ENCODE measurements around the gene GPI.

The GPI gene

DNA sequence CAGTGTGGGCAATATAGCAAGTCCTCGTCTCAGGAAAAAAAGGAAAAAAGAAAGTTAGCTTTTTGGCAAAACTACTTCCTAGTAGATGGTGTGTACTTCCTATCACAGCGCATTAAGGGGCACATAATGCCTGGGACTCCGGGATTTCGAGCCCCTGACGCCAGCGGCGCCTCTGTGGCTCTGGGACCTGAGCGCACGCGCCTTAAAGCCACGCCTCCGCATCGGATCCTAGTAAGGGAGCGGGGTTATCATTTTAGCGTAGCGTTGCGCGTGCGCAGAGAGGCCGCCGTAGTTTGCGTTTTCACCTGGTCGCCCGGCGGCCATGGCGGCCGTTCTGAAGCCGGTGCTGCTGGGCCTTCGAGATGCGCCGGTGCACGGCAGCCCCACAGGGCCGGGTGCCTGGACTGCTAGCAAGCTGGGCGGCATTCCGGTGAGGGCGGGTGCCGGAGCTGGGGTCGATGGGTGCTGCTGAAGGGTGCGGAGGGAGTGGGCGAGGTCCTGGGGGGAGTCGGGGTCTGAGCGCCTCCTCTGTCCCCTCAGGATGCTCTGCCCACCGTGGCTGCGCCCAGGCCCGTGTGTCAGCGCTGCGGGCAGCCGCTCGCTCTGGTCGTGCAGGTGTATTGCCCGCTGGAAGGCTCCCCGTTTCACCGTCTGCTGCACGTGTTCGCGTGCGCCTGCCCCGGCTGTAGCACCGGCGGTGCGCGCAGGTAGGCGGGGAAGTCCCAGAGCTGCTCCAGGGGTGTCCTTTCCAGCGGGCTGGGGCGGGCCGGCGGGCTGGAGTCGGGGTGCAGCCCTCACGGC lies 39.3 kb downstream of the GPI start, which contains the start of gene PDCD2L:
Gene PDCD2L, plus strand, starts transcription at position 291 of the 801 bp plus-strand sequence. Its CDS starts 32 bp downstream, at position 323.
- DNase-seq (ENCODE audit: low spot score) = peak; percentile 93

DNA sequence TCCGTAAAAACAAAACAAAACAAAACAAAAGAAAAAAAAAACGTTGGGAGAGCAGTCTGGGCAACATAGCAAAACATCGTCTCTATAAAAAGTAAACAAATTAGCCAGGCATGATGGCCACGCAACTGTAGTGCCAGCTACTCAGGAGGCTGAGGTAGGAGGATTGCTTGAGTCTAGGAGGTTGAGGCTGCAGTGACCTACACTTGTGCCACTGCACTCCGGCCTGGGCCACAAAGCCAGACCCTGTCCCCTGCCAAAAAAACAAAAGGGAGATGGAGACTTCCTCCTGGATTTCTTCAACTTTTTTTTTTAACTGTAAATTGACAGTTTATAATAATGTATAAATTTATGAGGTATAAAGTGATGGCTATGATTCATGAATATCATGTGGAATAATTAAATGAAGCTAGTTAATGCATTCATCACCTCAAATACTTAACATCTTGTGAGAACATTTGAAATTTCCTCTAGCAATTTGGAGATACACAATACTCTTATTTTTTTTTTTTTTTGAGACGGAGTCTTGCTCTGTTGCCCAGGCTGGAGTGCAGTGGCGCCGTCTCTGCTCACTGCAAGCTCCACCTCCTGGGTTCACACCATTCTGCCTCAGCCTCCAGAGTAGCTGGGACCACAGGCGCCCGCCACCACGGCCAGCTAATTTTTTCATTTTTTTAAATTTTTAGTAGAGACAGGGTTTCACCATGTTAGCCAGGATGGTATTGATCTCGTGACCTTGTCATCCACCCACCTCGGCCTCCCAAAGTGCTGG lies 41.1 kb downstream of the GPI start:
- DNase-seq (ENCODE audit: low spot score) = no peak

DNA sequence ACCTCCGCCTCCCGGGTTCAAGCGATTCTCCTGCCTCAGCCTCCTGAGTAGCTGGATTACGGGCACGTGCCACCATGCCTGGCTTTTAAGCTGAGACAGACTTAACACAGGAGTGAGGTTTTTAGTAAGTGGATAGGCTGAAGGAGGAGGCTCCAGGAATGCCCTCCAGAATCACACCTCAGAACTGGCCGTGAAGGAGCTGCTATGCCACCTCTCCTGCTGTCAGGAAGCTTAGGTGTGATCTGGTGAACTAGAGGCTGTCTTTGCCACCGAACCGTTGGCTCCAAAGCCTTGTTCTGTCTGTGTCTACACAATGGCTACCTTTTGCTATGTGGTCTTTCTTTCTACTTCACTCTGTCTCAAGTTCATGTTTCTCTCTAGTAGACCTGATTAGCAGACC lies 43.4 kb downstream of the GPI start:
- DNase-seq (ENCODE audit: low spot score) = no peak

DNA sequence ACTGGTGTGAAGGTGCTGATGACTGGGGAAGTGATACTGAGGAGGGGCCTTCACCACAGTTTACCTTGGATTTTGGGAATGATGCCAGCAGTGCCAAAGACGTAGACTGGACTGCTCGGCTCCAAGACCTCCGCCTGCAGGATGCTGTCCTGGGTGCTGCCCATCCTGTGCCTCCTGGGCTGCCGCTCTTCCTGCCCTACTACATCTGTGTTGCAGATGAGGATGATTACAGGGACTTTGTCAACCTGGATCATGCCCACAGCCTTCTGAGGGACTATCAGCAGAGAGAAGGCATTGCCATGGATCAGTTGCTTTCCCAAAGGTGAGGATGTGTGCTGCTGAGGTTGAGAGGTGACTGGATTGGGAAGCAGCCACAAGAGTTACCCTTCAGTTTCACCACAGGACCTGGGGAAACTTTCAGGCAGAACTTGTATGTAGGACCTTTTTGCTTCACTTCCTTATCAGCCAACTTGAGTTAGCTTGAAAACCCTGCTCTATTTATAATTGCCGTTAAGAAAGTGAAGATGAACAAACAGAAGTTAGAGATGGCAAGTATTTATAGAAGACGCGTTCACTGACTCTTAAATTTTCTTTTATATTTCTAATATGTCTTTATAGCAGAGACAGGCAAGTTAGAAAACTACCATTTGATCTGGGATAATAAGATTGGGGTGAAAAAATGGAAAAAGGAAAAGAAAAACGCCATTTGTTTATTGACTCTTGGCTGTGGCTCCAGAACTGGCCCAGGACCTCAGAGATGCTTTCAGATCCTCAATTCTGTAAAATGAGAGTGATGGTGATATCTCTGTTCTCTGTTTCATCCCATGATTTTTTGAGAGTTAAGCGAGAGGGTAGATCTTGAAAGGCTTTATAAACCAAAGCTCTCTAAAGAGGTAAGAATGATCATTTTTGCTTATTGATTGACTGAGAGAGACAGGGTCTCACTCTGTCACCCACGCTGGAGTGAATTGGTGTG lies 44.5 kb downstream of the GPI start:
- DNase-seq (ENCODE audit: low spot score) = no peak

DNA sequence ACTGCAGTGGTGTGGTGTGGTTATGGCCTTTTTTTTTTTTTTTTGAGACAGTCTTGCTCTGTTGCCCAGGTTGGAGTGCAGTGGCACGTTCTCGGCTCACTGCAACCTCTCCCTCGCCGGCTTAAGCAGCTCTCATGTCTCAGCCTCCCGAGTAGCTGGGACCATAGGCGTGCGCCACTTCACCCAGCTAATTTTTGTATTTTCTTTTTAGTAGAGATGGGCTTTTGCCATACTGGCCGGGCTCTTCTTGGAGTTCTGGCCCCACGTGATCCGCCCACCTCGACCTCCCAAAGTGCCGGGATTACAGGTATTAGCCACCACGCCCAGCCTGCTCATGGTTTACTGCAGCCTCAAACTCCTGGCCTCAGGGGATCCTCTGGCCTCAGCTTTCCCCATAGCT lies 46.2 kb downstream of the GPI start:
- no peak for DNase-seq (ENCODE audit: low spot score)

DNA sequence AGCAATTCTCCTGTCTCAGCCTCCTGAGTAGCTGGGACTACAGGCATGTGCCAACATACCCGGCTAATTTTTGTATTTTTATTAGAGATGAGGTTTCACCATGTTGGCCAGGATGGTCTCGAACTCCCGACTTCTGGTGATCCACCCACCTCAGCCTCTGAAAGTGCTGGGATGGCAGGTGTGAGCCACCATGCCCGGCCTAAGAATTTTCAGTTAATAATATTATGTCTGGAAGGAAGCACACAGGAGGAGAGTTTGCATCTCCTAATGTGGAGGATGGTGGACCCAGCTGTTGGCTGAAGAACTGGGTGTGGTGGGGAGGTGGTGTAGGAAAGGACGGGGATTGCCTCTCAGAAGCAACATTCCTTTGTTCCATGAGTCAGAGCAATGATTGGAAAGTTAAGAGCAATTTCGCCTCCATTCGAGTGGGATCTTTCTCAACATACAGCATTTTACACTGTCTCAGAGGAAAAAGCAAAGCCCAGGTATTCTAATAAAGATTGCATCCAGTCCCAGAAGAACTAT lies 51.1 kb downstream of the GPI start:
- DNase-seq (ENCODE audit: low spot score) = no peak

DNA sequence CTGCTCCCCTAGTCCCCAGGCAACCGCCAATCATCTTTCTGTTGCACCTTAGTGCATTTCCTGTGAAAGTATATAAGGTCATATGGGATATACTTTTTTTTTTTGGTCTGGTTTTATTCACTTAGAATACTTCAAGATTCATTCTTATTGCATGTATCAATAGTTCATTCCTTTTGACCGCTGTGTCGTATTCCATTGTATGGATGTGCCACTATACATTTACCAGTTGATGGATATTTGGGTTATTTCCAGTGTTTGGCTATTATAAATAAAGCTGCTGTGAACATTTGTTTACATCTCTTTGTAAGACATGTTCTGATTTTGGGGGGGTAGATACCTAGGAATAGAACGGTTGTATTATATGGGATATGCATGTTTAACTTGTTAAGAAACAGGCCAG lies 53.3 kb downstream of the GPI start:
- DNase-seq (ENCODE audit: low spot score) = no peak

DNA sequence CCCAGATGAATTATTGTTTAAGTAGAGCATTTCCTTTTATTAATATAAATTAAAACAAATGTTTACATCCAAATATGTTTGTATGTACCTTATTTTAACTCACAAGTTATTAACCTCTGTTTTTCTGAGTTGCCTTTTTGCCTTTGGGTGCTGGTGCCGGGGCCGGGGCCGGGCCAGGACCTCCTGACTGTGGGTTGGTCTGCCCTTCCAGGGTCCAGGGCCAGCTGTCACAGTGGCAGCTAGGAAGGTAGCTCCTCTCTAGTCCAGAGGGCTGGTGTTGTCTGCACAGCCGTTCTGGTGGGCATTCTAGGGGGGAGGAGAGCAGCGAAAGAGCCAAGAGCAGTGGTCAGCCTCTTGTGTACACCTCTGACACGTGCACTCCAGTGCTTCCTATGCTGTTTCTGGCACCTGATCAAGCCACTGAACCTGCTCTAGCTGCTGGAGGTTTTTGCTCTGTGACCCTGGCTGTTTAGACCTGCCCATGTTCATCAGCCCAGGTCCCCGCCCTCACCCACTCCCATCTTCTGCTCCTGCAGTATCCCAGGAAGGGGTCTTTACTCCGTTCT lies 61.2 kb downstream of the GPI start:
- no peak for DNase-seq (ENCODE audit: low spot score)

DNA sequence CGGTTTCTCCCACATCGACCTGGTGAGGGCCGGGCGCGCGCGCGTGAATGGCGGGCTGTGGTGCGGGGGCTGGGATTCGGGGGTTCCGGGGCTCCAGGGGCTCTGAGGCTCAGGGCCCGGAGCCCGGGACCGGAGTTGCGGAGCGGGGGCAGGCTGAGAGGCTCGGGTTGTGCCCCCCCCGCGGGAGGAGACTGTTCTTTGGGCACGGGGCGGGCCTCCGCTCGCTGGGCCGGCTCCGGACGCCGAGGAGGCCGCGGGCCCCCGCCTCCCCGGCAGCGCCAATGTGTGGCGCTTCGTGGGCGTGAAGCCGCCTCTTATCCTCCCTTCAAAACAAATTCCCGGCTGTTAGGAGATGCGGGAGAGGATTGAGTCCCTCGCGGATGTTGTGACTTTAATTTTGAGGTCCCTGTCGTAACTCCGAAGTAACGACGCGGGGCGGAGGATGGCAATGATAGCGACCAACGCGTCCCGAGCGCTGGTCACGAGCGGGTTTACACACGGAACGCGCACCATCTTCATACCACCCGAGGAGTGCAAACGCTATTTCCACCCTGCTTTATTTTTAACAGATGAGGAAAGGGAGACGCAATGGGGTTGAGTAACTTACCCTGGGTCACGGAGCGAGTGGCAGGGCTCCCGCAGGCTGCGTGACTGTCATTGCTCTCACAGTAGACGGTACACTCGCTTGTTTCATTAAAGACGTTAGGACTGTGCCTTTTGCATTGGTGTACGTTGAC lies 63.7 kb downstream of the GPI start:
- no peak for DNase-seq (ENCODE audit: low spot score)

DNA sequence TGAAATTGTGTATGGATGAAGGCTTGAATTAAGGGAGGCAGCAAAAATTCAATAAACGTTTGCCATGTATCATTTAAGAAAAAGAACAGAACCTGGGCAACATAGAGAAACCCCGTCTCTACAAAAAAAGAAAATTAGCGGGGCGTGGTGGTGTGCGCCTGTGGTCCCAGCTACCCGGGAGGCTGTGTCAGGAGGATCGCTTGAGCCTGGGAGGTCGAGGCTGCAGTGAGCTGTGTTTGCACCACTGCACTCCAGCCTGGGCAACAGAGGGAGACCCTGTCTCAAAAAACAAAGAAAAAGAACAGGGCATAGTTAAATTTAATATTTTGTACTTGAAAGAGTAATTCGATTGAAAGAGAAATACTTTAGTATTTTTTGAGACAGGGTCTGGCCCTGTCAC lies 64.6 kb downstream of the GPI start:
- DNase-seq (ENCODE audit: low spot score) = no peak

DNA sequence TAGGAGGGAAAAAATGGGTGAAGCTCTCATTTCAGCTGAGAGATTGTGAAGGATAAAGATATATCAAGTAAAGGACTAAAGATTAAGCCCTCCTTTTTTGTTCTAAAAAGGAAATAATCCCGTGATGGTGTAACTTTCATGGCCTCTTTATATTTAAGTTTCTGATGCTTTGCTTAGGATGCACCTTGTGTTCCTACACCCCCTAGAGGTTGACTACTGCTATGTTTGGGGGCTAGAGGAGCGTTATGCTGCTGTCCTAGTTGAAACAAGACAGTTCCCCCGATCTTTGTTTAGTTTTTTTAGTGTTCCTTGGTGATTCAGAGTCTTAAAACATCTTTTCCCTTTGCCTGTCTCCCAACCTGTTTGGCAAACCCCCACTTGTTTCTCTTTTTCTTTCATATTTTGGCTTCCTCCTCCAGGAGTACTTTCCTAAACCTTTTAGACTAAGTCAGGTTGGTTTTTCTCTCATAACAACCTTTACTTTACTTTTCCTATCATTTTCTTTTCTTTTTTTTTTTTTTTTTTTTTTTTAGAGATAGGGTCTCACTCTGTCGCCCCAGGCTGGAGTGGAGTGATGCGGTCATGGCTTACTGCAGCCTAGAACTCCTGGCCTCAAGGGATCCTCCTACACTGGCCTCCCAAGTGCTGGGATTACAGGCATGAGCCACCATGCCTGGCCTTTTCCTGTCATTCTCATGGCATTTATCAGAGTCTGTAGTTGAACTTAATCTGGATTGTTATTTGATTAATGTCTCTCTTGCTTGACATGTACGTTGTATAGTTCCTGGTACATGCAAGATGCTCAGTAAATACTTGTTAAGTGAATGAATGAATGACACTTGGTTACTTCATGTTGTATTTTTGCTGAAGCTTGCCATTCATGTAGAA lies 66.0 kb downstream of the GPI start:
- no peak for DNase-seq (ENCODE audit: low spot score)

DNA sequence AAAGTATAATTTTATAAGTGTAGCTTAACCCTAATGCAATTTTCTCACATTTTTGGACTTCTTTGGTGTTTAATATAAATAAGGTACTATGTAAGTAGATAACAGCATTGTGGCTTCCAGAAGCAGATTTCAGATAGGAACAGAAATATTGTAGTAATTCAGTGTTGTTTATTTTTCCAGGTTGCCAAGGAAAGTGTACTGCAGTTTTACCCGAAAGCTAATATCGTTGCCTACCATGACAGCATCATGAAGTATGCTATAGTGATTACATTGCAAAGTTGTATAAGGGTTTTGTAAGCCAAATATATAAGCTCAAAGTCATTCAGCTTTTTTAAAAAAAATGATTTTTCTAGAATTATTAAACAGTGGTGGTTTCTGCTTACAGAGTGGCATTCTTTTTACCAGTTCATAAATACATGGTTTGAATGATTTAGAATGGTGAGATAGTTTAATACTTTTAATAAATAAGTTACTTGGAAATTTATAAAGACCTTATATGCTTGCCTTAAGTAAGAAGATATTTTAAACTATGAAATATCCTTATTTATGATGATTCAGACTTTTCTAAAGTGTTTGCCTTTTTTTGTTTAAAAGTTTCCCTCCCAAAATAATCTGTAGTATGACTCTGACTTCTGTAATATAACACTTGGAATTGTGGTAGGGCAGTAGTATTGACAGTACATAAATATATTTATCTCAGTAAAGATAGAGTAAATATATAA lies 66.8 kb downstream of the GPI start:
- no peak for DNase-seq (ENCODE audit: low spot score)

DNA sequence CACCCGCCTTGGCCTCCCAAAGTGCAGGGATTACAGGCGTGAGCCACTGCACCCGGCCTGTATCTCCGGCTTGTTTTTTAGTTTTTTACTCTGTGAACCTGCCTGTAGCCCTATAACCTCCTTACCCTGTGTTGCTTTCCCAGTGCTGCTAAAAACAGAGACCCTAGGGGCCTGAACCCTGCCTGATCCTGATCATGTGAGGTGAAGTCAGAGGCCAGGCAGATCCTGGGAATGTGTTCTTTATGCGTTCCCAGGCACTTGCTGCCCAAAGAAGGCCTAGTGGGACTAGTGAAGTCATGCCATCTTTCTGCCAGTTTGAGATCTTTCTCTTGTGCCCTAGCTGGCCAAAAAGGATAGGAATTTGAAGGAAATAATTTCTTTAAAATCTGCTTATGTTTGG lies 67.8 kb downstream of the GPI start:
- no peak for DNase-seq (ENCODE audit: low spot score)

DNA sequence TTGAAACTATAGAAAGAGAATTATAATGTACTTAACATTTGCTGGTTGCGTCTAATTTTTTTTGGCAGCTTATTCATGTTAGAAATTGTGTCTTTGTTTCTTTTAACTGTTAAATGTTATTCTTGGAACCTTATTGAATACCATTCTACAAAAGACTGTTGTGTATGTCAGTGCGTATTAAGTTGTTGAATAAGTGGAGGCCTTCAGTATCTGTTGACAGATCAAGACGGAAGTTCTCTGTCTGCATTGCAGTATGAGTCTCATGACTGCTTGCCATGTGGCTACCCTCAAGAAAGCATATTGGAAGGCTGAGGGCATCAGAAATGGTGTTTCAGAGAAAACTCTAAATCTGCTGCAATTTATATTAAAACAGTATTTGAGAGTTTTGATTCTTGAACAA lies 71.7 kb downstream of the GPI start:
- DNase-seq (ENCODE audit: low spot score) = no peak

DNA sequence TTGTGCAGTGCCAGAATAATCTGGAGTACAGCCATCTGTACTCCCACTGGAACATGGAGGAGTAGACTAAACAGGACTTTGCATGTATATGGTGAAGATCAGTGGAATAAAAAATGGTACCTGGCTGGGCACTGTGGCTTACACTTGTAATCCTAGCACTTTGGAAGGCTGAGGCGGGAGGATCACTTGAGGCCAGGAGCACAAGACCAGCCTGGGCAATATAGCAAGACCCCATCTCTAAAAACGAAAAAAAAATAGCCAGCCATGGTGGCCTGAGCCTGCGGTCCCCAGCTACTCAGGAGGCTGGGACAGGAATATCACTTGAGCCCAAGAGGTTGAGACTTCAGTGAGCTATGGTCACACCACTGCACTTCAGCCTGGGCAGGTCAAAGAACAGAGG lies 83.2 kb downstream of the GPI start:
- DNase-seq (ENCODE audit: low spot score) = no peak
